Ammon's horn (tissue), 1 donor: ENCODE data around the gene ERMP1.
A peak's percentile ranks its signal among the peaks of the same experiment; 100 is the strongest.
"Not testable (repeated sequence)": the region's sequence is repeated elsewhere in the genome, so short reads cannot be mapped to it uniquely, and the experiment has no call there.

Experiments
- DNase-seq: peaks from one replicate; pipeline ENCODE4 v3.0.0-alpha.2; 2016; ENCODE audit warnings: low spot score

Gene ERMP1, protein sequence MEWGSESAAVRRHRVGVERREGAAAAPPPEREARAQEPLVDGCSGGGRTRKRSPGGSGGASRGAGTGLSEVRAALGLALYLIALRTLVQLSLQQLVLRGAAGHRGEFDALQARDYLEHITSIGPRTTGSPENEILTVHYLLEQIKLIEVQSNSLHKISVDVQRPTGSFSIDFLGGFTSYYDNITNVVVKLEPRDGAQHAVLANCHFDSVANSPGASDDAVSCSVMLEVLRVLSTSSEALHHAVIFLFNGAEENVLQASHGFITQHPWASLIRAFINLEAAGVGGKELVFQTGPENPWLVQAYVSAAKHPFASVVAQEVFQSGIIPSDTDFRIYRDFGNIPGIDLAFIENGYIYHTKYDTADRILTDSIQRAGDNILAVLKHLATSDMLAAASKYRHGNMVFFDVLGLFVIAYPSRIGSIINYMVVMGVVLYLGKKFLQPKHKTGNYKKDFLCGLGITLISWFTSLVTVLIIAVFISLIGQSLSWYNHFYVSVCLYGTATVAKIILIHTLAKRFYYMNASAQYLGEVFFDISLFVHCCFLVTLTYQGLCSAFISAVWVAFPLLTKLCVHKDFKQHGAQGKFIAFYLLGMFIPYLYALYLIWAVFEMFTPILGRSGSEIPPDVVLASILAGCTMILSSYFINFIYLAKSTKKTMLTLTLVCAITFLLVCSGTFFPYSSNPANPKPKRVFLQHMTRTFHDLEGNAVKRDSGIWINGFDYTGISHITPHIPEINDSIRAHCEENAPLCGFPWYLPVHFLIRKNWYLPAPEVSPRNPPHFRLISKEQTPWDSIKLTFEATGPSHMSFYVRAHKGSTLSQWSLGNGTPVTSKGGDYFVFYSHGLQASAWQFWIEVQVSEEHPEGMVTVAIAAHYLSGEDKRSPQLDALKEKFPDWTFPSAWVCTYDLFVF

DNA sequence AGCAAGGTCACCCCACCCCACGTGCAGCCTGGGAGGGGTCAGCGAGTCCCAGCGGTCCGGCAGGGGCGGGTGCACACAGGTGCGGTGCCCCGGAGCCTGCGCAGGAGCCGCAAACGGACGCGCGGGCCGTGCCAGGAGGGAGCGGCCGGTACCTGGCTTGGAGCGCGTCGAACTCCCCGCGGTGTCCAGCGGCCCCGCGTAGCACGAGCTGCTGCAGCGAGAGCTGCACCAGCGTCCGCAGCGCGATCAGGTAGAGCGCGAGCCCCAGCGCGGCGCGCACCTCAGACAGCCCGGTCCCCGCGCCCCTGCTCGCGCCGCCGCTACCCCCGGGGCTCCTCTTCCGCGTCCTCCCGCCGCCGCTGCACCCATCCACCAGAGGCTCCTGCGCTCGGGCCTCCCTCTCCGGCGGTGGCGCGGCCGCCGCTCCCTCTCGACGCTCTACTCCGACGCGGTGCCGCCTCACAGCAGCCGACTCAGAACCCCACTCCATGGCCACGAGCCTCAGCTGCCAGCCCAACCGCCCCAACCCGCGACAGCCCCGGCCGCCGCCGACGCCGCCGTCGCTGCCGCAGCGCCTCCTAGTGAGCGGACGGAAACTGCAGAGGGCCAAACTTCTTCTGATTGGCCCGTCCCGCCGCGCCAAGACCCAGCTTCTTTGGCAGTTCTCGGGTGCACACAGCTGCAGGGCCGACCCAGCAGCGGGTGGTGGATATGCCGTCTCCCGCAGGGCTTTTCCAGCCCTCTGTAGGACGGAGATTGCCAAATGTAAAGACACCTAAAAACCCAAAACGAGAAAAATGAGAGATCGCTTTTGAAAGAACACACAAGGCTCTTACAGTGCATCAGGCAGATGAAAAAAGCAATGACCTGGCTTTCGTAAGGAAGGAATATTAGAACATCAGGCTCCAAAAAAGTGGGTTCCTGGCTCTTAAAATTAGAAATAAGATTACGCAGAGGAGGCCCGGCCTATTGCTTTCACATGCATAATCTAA lies at the start of gene ERMP1:
TSS of gene ERMP1 (minus strand) at position 580 of the 992 bp plus-strand sequence. CDS start at position 490, 90 bp downstream.
- peak; percentile 95 for DNase-seq

GRCh38 chr9:5882244-5883012 lies 49.5 kb upstream of the ERMP1 start:
- DNase-seq, result not testable (repeated sequence)

GRCh38 chr9:5879419-5880181 lies 46.7 kb upstream of the ERMP1 start:
- DNase-seq, result no peak

- DNase-seq, result no peak
Measured at GRCh38 chr9:5876711-5877110, 43.8 kb upstream of the ERMP1 start.

- no peak for DNase-seq
Measured at GRCh38 chr9:5876026-5876425, 43.1 kb upstream of the ERMP1 start.

- no peak for DNase-seq
Measured at GRCh38 chr9:5874048-5874447, 41.1 kb upstream of the ERMP1 start.

DNA sequence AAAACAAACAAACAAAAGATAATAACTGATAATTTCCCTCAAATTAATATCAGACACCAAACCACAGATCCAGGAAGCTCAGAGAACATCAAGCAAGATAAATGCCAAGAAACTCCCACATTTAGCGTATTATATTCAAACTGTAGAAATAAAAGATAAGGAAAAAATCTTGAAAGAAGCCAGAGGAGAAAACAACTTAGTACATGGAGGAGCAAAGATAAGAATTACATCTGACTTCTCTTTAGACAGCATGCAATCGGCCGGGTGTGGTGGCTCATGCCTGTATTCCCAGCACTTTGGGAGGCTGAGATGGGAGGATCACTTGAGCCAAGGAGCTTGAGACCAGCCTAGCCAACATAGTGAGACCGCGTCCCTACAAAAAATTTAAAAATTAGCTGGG lies 40.5 kb upstream of the ERMP1 start:
- DNase-seq, result no peak

DNA sequence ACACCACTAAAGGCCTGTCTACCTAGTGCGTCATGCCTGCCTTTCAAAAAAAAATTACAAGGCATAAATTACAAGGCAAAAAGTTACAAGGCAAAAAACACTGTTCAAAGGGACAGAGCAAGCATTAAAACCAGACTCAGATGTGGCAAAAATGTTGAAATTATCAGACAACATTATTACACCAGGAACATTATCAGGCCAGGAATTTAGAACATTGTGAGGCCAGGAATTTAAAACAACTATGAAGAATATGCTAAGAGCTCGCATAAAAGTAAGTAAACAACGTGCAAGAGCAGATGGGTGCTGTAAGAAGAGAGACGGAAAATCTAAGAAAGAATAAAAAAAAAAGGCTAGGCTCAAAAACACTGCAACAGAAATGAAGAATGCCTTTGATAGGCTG lies 39.6 kb upstream of the ERMP1 start:
- no peak for DNase-seq

DNA sequence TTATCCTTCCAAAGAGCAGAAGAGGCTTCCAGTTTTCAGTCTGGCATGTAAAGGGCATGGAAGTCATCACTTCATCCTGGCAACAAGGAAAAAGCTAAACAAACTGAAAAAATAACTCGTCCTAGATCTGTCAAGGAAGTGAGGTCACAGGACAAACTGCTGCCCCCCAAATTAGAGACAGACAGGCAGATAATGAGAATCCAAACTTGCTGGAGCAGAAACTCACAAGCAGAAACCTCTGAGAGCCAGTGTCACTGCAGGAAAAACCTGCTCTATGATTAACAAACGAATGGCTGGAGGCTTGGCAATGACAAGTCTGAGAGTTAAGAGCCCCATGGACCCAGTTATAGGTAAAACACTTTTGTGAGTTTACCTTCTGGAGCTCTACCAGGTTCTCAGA lies 38.9 kb upstream of the ERMP1 start:
- DNase-seq, result no peak

DNA sequence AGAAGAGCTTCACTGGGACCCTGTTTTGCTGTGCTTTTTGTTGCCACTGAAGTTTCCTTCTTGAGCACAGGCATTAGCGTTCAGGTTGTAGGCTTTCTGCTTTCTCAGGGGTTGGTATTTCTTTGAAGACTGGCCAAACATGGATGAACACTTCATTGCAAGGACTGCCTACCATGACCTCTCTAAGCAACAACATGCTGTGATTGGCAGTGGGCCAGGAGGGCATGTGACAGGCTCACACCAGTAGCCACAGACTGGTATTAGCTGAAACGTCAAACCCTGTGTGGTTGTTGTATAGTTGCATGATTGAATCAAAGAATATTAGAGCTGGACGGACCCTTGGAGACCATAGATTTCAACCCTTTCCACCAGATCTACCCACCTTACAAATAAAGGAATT lies 37.8 kb upstream of the ERMP1 start:
- DNase-seq, result peak; percentile 13

DNA sequence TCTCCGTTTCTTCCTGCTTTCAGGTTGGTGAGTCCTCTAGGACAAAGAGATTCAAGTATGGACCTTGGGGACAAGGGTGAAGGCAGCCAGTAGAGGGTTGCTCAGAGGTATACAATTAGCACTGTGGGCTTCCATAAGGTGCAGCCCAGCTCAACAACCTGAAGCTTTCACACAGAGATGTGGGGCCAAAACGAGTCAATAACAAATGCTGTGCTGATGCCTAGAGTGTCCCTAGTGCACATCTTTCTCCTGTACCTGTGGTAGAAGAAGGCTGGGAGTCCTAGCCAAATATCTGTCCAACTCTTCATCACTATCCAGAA lies 37.1 kb upstream of the ERMP1 start:
- DNase-seq, result no peak

DNA sequence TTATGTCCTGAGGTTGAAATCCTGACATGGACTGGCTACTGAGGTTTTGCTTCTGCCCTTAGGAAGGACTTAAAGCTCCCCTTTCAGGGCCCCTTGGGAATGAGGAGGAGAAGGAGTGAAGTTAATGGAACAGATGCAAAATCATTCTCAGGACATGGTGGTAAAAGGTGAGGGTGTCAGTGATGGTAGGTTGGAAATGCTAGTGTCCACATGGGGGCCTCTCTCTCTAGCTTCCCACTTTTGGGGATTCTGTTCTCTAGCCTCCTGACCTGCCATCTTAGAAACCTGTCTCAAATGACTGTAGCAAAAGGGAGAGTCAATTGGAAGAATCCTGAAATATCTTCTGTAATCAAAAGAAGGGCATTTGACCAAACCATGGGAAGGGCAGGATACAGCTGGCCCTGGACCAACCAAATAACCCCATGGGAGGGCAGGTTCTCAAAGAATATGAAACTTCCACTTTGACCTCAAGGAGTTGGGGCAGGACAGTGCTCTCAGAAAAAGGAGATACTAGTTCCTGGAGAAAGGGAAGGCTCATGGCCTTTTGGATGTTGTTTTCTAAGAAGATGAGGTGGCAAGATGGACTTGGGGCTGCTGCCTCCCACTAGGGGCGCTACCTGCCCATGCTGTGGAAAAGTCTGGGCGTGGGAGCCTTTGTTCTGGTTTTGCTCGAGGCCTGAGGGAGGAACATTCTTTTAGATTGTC lies 36.5 kb upstream of the ERMP1 start:
- DNase-seq, result no peak

DNA sequence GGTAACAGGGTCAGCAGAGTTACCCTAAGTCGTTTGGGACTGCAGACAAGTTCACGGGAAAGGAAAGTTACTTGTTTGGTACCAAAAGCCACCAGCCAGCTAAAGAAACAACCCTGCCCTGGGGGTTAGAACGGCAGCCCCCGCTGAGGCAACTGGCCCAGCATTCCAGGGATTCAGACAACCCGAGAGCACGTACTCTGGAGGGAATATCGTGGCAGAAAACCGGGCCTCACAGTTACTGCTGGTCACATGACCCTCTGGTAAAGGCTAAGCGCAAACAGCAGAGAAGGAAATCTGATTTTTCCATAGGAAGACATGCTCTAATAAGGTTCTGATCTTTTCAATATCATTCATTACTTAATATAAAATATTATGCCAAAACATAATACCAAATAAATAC lies 35.3 kb upstream of the ERMP1 start:
- DNase-seq, result no peak

GRCh38 chr9:5866685-5867084 lies 33.8 kb upstream of the ERMP1 start:
- no peak for DNase-seq

GRCh38 chr9:5866272-5866671 lies 33.4 kb upstream of the ERMP1 start:
- DNase-seq, result peak; percentile 10

DNA sequence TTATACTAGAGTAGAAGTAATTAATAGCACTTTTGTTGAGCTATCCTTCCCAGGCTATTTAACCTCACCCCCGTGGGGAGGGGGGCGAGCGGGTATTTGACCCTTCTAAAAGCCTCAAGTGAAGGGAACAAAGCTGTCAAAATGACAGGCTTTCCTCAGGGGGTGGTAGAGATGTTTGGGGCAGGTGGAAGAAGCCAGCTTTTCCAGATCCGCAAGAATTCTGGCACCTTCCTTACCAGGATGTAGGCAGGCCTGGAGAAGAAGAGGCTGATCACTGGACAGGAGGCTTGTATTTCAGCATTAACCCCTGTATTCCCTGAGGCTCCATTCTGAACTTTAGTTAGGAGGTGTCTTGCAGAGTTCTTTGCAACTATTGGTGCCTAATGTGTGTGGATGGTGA lies 31.5 kb upstream of the ERMP1 start:
- no peak for DNase-seq

DNA sequence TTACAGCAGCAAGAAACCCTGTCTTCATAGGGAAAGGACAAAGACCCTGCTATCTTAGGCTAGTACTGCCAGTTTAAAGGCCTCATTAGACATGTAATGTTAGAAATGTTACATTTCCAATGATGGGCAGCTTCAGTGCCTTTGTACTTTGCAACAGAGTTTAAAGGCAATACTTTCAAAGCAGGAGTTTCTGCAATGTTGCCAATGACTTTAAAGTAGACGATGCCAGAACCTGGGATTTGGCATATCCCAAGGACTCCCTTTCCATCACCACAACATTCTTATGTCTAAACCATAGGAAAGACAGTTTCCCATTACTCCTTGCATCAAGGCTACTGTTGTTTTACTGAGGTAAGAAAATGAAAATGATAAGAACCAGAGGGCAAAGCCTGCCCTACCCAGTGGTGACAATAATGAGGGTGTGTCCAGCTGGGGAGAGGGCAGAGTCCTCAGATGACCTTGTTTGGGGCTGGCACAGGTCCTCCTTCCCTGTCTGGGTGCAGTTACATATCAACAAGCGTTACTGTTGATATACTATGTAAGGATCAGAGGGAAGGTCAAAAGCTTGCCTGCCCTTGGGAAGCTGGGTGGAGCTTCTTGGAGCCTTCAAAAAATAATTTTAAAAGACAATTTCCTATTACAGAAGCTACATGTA lies 30.3 kb upstream of the ERMP1 start:
- no peak for DNase-seq

- DNase-seq, result no peak
Measured at GRCh38 chr9:5858833-5859232, 25.9 kb upstream of the ERMP1 start.

GRCh38 chr9:5857928-5858327 lies 25.0 kb upstream of the ERMP1 start:
- no peak for DNase-seq
